Natural killer cell treated with Interleukin-12 subunit alpha and Interleukin-12 subunit beta and Interleukin-15 and Interleukin-18, amount 100 ng/mL, for 72 hours (primary cell): Measurements from ENCODE around the gene CABLES2. TPM values are rescaled to one million over a fixed set of nuclear protein-coding genes. Genes with fewer than 3 reads are reported as not detected.
A peak's percentile ranks its signal among the peaks of the same experiment; 100 is the strongest.

Experiments used
- ATAC-seq, 2 donors: fragments of 150-1000 bp; cut with Tn5 transposase in 1 of 2; sonication (Bioruptor Pico), chemical (Tn5 transposase) in 1 of 2; 2 replicates each; pipeline ENCODE4 v1.10.0; 2021
- DNase-seq: peaks from one replicate; pipeline ENCODE4 v3.0.0; 2022; ENCODE audit warnings: low spot score
- H3K27ac Mint-ChIP-seq, 2 donors: 1 replicate in 1 of 2; 2 replicates in 1 of 2; pipeline ENCODE4 v1.8.0; 2022; ENCODE audit warnings: mixed read lengths in 2 of 2, mild to moderate bottlenecking in 1 of 2, moderate library complexity in 1 of 2
- H3K27me3 Mint-ChIP-seq, 2 donors: 1 replicate in 1 of 2; 2 replicates in 1 of 2; pipeline ENCODE4 v1.8.0; 2022; ENCODE audit warnings: mixed read lengths in 2 of 2
- H3K36me3 Mint-ChIP-seq: one replicate; pipeline ENCODE4 v1.8.0; 2022; ENCODE audit warnings: mixed read lengths
- H3K4me1 Mint-ChIP-seq, 2 donors: 1 replicate in 1 of 2; 2 replicates in 1 of 2; pipeline ENCODE4 v1.8.0; 2022; ENCODE audit warnings: low read depth in 2 of 2, mixed read lengths in 2 of 2, mild to moderate bottlenecking in 1 of 2
- H3K4me3 Mint-ChIP-seq: one replicate; pipeline ENCODE4 v1.8.0; 2022; ENCODE audit warnings: mixed read lengths
- H3K9me3 Mint-ChIP-seq: 2 replicates; pipeline ENCODE4 v1.8.0; 2022; ENCODE audit warnings: mixed read lengths
- total RNA-seq, 2 donors: library from RNA; stranded (reverse); gene quantifications; one replicate each; pipeline ENCODE4 v1.2.3, GENCODE V29; 2022

CABLES2 gene
- total RNA-seq, 2 donors from 2014 or later: 9.4 to 9.5 TPM

DNA sequence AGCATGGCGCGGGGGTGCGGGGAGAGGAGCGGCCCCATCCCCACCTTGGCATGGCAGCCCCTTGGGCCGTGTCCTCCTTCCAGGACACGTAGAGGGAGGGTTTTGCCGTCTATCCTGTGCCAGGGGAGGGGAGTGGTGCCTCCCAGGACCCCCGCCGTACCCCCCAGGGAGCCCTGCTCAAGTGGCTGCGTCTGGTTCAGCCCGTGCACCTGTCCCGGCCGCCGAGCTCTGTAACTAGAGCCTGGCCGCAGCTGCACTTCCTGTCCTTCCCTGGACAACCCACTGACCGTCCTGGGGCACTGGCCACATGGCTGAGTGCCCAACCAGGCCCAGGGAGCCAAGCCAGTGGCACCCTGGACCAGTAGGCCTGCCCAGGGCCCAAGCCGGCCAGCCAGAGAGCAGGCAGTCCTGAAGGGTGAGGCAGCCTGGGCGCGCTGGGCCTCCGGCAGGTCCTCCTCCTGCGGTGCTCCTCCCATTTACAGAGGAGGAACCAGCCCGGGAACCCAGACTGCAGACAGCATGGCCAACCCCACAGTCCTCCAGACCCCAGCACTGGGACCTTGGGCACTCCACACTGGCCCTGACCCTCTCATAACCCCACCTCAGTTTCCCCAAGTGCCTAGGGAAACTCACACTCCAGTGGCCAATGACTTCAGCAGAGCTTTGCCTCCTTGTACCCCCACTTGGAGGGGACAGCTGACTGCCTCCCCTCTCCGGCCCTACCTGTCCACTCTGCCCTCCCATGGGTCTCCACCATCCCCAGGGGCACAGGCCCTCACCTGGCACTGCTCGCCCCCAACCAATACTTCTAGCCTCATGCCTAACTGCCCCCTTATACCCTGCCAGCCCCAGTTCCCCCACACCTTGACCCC, 48.7 kb downstream of the CABLES2 start:
- Mint-ChIP-seq H3K36me3 (no peaks in the 10 kb centered on the region), H3K9me3 (no peaks in the 10 kb centered on the region), H3K27me3 (no peaks in the 10 kb centered on the region), H3K4me3 (no peak overlapping the region), H3K4me1 (no peaks in the 10 kb centered on the region), H3K27ac (no peak overlapping the region)
- no peak for ATAC-seq
- peak; percentile 51 for DNase-seq

DNA sequence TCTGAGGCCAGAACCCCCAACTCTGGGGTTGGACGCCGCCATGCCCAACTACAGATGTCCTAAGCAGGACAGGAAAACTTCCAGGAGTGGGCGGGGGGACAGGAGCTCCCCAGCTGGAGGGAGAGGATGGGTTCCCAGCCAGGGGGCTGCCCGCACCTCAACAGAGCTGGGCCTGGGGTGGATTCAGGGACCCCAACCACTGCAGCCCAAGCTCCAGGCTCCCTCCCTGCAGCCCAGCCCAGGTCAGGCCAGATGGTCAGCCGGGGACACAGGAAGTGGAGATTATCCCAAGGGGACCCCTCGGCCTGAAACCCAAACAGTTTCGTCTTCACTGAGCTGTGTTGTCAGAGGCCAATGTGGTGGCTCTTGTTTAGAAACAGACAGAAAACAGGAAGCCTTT, 49.4 kb downstream of the CABLES2 start:
- ATAC-seq: no peak
- no peak overlapping the region for H3K4me3 Mint-ChIP-seq

DNA sequence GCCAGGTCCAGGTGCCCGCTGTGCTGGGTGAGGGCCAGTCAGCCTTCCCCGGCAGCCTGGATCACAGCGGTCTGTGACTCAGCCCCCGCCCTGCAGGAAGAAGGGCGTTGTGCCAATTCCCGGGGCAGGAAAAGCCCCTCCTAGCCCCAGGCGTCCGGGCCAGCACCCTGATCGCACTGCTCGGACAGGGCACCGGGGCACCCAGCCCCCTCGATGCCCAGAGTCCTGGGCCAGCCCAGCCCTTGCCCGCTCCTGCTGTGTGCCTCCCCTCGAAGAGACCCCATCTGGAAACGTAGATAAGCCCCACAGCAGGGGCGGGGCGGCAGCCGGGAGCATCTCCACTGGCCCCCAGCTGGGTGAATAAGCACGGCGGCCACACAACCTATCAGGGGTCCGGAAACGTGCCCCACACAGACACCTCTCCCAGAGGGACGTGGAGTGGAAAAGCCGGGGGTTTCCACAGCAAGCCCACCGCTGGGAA, 49.9 kb downstream of the CABLES2 start:
- no peaks in the 10 kb centered on the region for H3K9me3 Mint-ChIP-seq
- H3K4me1 Mint-ChIP-seq: no peaks in the 10 kb centered on the region
- H3K27me3 Mint-ChIP-seq: no peaks in the 10 kb centered on the region
- no peak overlapping the region for H3K27ac Mint-ChIP-seq
- ATAC-seq (no peak), DNase-seq (no peak)
- no peak overlapping the region for H3K4me3 Mint-ChIP-seq
- no peaks in the 10 kb centered on the region for H3K36me3 Mint-ChIP-seq

More for the DNA sequence above, 49.4 kb downstream of the CABLES2 start:
- no peaks in the 10 kb centered on the region for H3K9me3 Mint-ChIP-seq
- DNase-seq: peak; percentile 26
- H3K36me3 Mint-ChIP-seq: no peaks in the 10 kb centered on the region
- no peaks in the 10 kb centered on the region for H3K27me3 Mint-ChIP-seq
- no peaks in the 10 kb centered on the region for H3K4me1 Mint-ChIP-seq
- H3K27ac Mint-ChIP-seq: no peak overlapping the region

DNA sequence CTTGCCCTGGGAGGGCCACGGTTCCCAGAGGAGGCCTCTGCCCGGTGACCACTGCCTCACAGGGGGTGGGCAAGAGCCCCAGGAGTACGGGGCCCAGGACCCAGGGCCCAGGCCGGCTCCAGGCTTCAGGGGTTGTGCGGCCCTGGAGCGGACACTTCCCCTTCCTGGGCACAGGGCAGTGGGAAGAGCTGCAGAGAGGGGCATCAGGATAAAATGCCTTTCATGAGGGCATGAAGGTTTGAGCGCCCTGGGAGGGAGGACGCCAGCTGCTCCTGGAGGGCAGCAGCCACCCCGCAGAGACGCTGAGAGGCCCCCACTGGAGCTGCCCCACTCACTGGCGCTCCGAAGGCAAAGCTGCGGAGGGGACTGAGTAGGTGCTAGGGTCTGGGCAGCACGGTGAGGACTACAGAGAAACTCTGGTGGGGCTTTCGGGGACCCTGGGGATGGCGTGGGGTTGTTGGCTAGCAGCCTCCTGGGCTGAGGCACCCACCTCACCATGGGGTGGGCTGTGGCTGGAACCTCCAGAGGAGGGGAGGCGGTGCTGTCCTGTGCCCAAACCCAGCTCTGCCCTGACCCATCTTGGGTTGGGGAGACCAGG, 50.4 kb downstream of the CABLES2 start:
- H3K4me3 Mint-ChIP-seq: no peak overlapping the region
- no peak for ATAC-seq
- H3K9me3 Mint-ChIP-seq: no peaks in the 10 kb centered on the region
- no peaks in the 10 kb centered on the region for H3K27me3 Mint-ChIP-seq
- no peaks in the 10 kb centered on the region for H3K4me1 Mint-ChIP-seq
- peak; percentile 55 for DNase-seq
- H3K36me3 Mint-ChIP-seq: no peaks in the 10 kb centered on the region
- no peak overlapping the region for H3K27ac Mint-ChIP-seq

DNA sequence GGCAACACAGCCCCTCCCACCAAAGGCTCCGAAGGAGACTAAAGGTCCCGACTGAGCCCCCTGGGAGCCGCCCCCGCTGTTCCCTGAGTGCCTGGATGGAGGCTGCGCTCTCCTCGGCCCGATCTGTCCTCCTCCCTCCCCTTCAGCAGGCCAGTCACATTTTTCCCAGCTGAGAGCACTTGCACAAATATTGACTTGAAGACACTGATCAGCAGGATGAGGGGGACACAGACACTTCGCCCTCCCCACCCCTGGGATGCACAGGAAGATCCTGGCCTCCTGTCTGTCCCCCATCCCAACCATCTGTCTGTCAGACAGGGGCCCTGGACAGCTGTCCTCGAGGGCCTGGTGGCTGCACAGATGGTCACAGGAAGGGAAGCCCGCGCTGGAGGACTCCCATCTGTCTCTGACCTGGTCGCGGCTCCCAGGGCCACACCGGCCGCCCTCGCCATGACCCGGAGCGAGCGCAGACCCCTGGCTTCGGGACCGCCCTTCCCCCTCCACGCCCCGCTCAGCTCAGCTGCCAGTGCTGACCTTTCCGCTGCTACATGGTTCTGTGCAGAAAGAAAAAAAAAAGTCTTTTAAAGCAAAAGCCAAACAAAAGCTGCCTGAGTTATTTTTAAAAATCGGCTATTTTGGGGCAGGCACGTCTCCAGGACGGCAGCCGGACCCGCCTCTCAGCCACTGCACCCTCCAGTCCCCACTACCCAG, 51.1 kb downstream of the CABLES2 start:
- H3K4me3 Mint-ChIP-seq: no peak overlapping the region
- no peaks in the 10 kb centered on the region for H3K9me3 Mint-ChIP-seq

DNA sequence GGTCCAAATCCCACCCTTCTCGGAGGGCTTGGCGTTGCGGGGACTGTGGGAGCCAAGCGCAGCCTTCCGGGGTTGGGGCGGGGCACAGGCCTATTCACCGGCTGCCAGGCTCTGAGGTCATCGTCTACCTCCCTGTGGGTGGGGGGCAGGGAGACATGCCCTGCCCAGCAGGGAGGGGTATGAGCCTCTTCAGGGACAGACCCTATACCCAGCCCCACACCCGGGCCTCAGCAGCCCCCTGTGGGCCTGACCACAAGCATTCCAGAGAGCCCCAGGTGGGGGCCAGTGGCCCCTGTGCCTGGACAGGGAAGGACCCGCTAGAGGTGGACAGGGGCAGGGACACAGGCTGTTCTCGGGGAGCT, 51.6 kb downstream of the CABLES2 start:
- H3K36me3 Mint-ChIP-seq: no peaks in the 10 kb centered on the region
- H3K27me3 Mint-ChIP-seq: no peaks in the 10 kb centered on the region
- H3K9me3 Mint-ChIP-seq: no peaks in the 10 kb centered on the region
- H3K4me3 Mint-ChIP-seq: no peak overlapping the region
- ATAC-seq: no peak
- peak; percentile 22 for DNase-seq
- H3K4me1 Mint-ChIP-seq: no peaks in the 10 kb centered on the region
- H3K27ac Mint-ChIP-seq: no peak overlapping the region

More for the DNA sequence above, 51.1 kb downstream of the CABLES2 start:
- no peaks in the 10 kb centered on the region for H3K36me3 Mint-ChIP-seq
- DNase-seq: peak; percentile 59
- H3K27ac Mint-ChIP-seq: no peak overlapping the region
- no peaks in the 10 kb centered on the region for H3K4me1 Mint-ChIP-seq
- no peak for ATAC-seq
- no peaks in the 10 kb centered on the region for H3K27me3 Mint-ChIP-seq

DNA sequence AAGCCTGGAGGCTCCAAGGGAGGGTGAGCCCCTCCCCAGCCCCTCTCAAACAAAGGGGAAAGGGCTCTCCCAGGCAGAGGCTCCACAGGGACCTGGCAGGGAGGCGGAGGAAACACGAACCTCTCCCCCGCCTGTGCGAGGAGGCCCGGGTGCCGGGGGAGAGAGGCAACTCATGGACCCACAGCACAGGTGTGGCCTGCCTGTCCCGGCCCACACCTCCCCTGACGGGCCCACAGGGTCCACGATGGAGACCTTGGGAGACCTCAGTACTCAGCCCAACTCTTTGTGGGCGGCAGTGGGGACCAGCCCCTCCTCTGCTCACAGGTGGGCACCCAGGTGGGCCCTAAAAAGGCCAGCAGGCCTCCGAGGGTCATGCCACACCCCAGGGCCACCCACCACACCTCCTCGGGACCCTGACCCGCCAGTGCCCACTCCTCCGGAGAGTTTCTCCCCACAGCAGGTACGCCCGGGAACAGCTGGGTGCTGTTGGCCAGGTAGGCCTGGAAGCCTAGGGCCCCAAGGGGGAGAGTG, 52.2 kb downstream of the CABLES2 start:
- ATAC-seq (no peak), DNase-seq (peak; percentile 38)
- no peak overlapping the region for H3K27ac Mint-ChIP-seq
- H3K4me1 Mint-ChIP-seq: no peaks in the 10 kb centered on the region
- no peak overlapping the region for H3K4me3 Mint-ChIP-seq
- H3K36me3 Mint-ChIP-seq: no peaks in the 10 kb centered on the region
- no peaks in the 10 kb centered on the region for H3K9me3 Mint-ChIP-seq
- no peaks in the 10 kb centered on the region for H3K27me3 Mint-ChIP-seq

DNA sequence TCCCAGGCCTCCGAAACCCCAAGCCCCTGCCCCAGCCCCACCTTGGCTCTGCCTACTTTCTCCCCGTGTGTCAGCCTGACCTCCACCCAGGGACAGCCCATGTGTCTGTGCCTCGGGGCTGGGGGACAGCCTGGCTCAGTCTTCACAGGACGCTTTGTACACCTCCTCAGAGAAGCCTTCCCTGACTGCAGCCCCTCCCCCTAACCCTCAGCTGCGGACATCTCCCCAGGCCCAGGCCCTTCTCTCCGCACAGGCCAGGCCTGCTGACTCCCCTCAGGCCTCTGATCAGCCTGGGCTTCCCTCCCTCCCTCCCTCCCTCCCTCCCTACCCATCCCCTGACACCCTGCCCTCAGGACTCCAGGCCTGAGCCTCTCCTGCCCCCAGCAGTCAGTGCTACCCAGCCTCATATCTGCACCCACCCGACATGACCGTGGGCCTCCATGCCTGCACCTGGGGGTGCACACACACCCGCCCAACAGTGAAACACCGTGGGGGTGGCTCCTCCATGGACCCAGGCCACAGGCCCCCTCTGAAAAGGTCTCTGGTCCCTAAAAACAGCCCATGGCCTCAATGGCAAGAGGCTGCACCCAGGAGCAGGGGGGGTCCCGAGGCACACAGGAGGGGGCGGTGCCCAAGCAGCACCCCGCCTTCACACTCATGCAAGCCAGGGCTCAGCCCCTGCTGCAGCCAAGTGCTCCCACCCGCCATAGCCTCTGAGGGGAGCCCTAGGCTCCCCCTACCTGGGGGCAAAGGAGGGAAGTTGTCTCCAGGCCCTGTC, 52.9 kb downstream of the CABLES2 start:
- Mint-ChIP-seq H3K36me3 (no peaks in the 10 kb centered on the region), H3K27me3 (no peaks in the 10 kb centered on the region), H3K9me3 (peaks cover 2% of the 10 kb centered on the region), H3K4me3 (no peak overlapping the region), H3K4me1 (no peaks in the 10 kb centered on the region), H3K27ac (no peak overlapping the region)
- ATAC-seq (no peak), DNase-seq (peak; percentile 60)

DNA sequence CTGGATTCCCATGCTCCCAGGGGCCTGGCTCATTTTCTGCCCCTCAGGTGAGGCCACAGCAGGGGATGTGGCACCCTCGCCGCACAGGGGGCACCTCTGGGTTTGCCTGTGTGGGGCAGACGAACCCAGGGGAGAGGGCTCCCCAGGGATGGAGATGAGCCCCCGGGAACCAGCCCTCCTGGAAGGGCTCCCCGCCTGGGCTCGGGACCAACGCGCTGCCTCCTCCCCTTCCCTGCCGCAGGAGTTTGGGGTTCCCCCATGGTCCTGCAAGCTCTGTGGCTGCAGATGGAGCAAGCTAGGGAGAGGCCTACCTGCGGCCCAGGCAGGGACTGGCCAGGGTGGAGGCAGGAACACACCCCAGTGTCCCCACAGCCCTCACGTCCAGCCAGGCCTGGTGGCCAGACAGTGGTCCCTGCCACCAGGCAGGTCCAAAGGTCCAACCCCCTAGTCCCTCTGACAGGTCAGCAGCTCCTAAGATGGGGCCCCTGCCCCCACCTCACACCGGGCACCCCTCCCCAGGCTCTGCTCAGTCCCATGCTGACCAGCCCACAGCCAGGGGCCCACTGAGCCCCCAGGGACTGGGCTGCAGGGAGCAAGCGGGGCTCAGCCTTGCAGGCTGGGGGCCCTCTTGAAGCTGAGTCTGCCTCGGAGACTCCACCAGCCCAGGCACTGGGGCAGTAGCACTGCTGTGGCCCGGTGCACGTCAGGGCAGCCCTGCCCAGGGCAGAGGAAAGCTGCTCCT, 53.6 kb downstream of the CABLES2 start:
- DNase-seq (no peak), ATAC-seq (peak in 1 of 2 donors; percentile 11)
- Mint-ChIP-seq H3K4me3 (no peak overlapping the region), H3K4me1 (no peaks in the 10 kb centered on the region), H3K36me3 (peaks cover 4% of the 10 kb centered on the region), H3K27me3 (peaks cover 0 to 3% of the 10 kb centered on the region in 2 donors), H3K9me3 (peaks cover 7% of the 10 kb centered on the region), H3K27ac (no peak overlapping the region)

DNA sequence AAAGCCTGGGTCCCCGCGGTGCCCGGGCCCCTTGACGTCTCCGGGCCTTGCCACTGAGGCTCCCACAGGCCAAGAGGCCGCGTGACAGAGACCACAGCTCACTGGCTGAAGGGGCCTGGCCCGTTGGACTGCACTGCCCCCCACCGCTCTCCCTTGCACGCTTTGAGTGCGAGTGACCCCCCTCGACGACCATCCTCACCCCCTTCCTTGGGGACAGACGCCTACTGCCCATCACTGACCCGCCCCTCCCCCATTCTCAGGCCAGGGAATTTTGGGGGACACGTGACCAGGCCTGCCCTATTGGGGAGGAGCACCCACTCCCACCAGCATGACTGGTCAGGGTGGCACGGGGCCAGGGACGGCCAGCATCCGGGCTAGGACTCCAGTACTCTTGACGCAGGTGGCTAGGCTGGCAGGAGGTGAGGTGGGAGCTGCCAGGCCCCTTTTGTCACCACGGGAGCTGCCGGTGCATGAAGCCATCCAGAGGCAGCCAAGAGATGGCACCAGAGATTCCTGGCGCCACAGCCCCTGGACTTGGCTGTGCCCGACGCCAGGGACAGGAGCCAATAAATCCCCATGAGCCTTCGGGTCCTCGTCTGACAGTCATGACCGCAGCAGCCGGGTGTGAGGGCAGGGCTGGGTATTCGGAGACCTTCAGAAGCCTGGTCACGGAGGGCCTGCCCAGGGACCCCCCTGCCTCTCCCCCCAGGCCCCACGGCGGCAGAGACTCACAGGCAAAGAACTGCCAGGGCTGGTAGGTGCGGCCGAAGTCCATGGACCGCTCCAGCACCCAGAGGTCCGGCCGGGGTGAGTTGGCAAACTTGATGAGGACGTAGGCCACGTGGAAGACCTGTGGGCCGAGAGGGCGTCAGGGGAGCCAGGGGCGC, 54.4 kb downstream of the CABLES2 start:
- Mint-ChIP-seq H3K27ac (no peak overlapping the region), H3K9me3 (peaks cover 7% of the 10 kb centered on the region), H3K27me3 (peaks cover 0 to 3% of the 10 kb centered on the region in 2 donors), H3K4me1 (no peaks in the 10 kb centered on the region), H3K36me3 (peaks cover 7% of the 10 kb centered on the region), H3K4me3 (no peak overlapping the region)
- no peak for DNase-seq
- ATAC-seq: no peak

DNA sequence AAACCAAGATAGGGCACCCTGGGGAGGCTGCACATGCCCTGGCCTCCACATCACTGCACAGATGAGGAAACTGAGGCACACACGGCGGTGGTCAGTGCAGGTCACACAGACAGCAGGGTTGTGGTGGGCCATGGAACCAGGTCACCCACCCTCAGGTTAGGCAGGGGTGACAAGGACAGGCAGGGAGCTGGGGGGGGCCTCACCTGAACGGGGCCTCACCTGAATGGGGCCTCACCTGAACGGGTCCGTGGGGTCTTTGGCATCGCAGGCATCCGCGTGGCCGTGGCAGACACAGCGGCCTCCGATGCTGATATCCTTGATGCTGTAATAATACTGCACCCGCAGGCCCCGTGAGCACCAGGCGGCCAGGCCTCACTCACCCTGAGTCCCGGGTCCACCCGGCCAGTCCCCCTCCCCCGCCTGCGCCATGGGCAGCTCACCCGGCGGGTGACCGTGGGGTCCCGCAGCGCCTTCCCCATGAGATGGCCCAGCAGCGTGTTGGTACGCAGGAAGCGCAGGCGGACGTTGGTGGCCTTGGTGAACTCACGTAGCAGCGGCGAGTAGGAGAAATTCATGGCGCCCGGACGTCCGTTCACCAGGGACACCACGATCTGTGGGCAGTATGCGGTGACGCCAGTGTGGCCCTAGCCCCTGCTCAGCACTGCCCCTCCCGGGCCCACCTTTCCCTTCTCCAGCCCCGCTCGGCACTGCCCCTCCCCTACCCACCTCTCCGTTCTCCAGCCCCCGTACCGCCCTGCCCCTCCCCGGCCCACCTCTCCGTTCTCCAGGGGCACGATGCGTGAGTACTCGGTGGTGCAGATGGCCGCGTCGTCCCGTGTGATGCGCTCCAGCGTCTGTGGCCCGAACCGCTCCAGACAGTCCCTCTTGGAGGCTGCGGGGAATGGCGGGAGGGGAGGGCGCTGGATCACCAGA, 55.4 kb downstream of the CABLES2 start:
- H3K27me3 Mint-ChIP-seq: peaks cover 0 to 3% of the 10 kb centered on the region in 2 donors
- peaks cover 7% of the 10 kb centered on the region for H3K9me3 Mint-ChIP-seq
- no peak overlapping the region for H3K4me3 Mint-ChIP-seq
- no peak overlapping the region for H3K27ac Mint-ChIP-seq
- H3K36me3 Mint-ChIP-seq: peaks cover 7% of the 10 kb centered on the region
- H3K4me1 Mint-ChIP-seq: no peaks in the 10 kb centered on the region
- no peak for DNase-seq
- ATAC-seq: no peak
